ENCODE measurements around the gene SIGLEC9. TPM values are rescaled to one million over a fixed set of nuclear protein-coding genes. Genes with fewer than 3 reads are reported as not detected.

The SIGLEC9 gene
- total and polyA plus RNA-seq, 10 of the 15 experiments (the other 5 are each of a cell fraction or from before 2014, with no cell fraction given), result 0.10 TPM; not detected in 9

DNA sequence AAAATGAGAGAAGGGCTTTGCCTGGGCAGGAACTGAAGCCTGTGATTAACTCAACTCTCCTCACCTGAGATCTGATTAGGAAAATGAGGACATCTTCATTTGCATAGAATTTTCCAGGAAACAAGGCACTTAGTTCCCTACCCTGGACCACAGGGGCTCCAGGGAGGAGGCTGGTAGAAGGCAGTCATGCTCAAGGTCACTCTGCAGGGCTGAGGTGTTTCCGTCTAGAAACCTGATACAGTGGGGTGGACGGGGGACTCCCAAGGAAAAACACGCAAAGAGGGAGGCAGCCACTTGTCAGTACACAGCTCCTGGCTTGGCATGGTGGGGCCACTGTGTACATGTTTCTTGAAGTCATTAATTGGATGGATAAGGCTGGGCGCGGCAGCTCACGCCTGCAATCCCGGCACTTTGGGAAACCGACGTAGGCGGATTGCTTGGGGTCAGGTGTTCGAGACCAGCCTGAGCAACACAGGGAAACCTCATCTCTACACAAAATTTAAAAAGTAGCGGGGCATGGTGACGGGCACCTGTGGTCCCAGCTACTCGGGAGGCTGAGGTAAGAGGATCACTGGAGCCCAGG, 48.0 kb upstream of the SIGLEC9 start (continued):
- no peak for TF ChIP-seq NFXL1 (IDR thresholded peaks at IDR 0.05; ENCODE audit: borderline replicate concordance)

DNA sequence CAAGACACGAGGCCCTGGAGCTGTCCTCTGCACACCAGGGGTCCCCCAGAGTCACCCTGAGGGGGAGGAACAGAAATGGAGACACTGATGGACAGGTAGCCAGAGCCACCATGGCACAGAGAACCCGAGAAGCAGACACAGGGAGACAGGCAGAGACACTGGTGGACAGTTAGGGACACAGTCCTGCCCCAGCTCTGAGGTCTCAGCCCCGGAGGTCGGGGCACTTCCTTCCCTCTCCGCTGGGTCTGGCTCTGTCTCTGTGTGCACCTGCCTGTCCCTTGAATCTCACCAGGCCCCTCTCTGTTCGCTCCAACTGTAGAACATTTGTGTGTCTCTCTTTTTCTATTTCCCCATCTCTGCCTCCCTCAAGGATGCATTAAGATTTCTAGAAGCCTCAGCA, 46.6 kb upstream of the SIGLEC9 start:
- intact Hi-C loops (cut with micrococcal nuclease; ENCODE audit: unreplicated experiment), result no loop called here
- Histone ChIP-seq H3K27ac (ENCODE audit: control insufficient read depth, insufficient read depth) (no peak overlapping the region), H3K36me3 (ENCODE audit: control insufficient read depth in 2 of 2, insufficient read depth in 2 of 2, low read length in 1 of 2) (no peaks in the 10 kb centered on the region), H3K9me3 (replicated peaks; ENCODE audit: control insufficient read depth, insufficient read depth, low read length) (no peaks in the 10 kb centered on the region), H3K27me3 (replicated peaks in 1 of 2; ENCODE audit: control insufficient read depth in 2 of 2, insufficient read depth in 2 of 2, low read length in 1 of 2) (no peaks in the 10 kb centered on the region), H3K79me2 (ENCODE audit: control insufficient read depth, insufficient read depth, low read length) (no peaks in the 10 kb centered on the region), H3K4me2 (ENCODE audit: control insufficient read depth, insufficient read depth) (no peak overlapping the region), H3K9ac (ENCODE audit: control insufficient read depth, insufficient read depth, low read length) (no peak overlapping the region), H4K20me1 (ENCODE audit: control insufficient read depth, insufficient read depth) (no peaks in the 10 kb centered on the region), H2AFZ (ENCODE audit: control insufficient read depth, low read depth, low read length) (no peak overlapping the region), H3K4me1 (ENCODE audit: control insufficient read depth, insufficient read depth, low read length) (no peaks in the 10 kb centered on the region), H3K4me3 (no peak overlapping the region)
- ChIA-PET POLR2A (no interaction called here), RAD21 (ENCODE audit: unreplicated experiment) (no interaction called here), SMC1A (ENCODE audit: uncharacterized antibody, unreplicated experiment) (no interaction called here), CTCF (no interaction called here)
- in situ Hi-C loops (cut with MboI), result no loop called here
- ATAC-seq (no peak), FAIRE-seq (no peak), DNase-seq (ENCODE audit: low read depth, low spot score) (no peak)
- 16% methylated on average over 6 of the region's 6 CpGs for WGBS (ENCODE audit: insufficient coverage, insufficient replicate concordance, low lambda C conversion rate, missing lambda C conversion rate)
- TF ChIP-seq, protein P1, sequence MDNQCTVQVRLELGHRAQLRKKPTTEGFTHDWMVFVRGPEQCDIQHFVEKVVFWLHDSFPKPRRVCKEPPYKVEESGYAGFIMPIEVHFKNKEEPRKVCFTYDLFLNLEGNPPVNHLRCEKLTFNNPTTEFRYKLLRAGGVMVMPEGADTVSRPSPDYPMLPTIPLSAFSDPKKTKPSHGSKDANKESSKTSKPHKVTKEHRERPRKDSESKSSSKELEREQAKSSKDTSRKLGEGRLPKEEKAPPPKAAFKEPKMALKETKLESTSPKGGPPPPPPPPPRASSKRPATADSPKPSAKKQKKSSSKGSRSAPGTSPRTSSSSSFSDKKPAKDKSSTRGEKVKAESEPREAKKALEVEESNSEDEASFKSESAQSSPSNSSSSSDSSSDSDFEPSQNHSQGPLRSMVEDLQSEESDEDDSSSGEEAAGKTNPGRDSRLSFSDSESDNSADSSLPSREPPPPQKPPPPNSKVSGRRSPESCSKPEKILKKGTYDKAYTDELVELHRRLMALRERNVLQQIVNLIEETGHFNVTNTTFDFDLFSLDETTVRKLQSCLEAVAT (IDR thresholded peaks at IDR 0.05), result no peak
- TF ChIP-seq, protein P2, sequence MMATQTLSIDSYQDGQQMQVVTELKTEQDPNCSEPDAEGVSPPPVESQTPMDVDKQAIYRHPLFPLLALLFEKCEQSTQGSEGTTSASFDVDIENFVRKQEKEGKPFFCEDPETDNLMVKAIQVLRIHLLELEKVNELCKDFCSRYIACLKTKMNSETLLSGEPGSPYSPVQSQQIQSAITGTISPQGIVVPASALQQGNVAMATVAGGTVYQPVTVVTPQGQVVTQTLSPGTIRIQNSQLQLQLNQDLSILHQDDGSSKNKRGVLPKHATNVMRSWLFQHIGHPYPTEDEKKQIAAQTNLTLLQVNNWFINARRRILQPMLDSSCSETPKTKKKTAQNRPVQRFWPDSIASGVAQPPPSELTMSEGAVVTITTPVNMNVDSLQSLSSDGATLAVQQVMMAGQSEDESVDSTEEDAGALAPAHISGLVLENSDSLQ (IDR thresholded peaks at IDR 0.05), result no peak
- BruUV-seq (replicated peaks), result no TSS peak
